Effector memory CD4-positive, alpha-beta T cell (primary cell): ENCODE results near the gene LCE1F.

Experiments
- DNase-seq, 3 donors: peaks; one replicate each; pipeline ENCODE4 v3.0.0-alpha.2; 2020
- H3K27ac ChIP-seq: 2 replicates; pipeline ENCODE4 v1.7.0; 2013; ENCODE audit warnings: mild to moderate bottlenecking, low read length, moderate library complexity; ENCODE audit not compliant: insufficient read depth, poor library complexity, severe bottlenecking
- H3K27me3 ChIP-seq: replicated peaks from 2 replicates; pipeline ENCODE4 v1.7.0; 2013; ENCODE audit warnings: mild to moderate bottlenecking, low read length; ENCODE audit not compliant: insufficient read depth, control insufficient read depth, poor library complexity, severe bottlenecking
- H3K36me3 ChIP-seq: 2 replicates; pipeline ENCODE4 v1.7.0; 2013; ENCODE audit warnings: mild to moderate bottlenecking, low read length, moderate library complexity; ENCODE audit not compliant: control insufficient read depth, insufficient read depth
- H3K4me1 ChIP-seq: 2 replicates; pipeline ENCODE4 v1.7.0; 2013; ENCODE audit warnings: low read length, mild to moderate bottlenecking; ENCODE audit not compliant: control insufficient read depth, insufficient read depth, poor library complexity, severe bottlenecking
- H3K4me3 ChIP-seq: 2 replicates; pipeline ENCODE4 v1.7.0; 2013; ENCODE audit warnings: low read length, low read depth, mild to moderate bottlenecking; ENCODE audit not compliant: insufficient read depth, poor library complexity, severe bottlenecking
- H3K9me3 ChIP-seq: 2 replicates; pipeline ENCODE4 v1.7.0; 2013; ENCODE audit warnings: mild to moderate bottlenecking, low read length, moderate library complexity; ENCODE audit not compliant: control insufficient read depth
- total RNA-seq, 3 donors: gene quantifications; one replicate each; lab custom pipeline; 2026; lab: John Stamatoyannopoulos, UW

LCE1F gene, protein sequence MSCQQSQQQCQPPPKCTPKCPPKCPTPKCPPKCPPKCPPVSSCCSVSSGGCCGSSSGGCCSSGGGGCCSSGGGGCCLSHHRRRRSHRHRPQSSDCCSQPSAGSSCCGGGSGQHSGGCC
- 0 reads per million in 3 donors for total RNA-seq

DNA sequence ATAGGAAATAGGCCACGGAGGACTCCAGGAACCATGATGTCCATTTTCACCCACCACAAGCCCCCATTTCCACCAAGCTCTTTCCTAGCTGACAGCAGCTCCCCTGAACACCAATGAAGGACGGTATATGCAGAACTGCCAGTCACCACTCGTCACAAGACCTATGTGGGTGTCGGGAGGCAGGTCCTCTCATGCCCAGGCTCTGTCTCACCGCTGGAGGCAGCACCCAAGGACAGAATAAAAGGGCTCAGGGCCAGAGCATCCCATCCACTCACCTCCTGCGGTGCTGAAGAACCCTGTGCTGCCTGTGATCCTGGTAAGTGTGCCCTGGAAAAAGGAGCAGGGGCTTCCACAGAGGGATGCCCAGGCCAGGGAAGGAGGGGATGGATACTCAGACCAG lies at the start of gene LCE1F:
Gene LCE1F (plus strand): TSS at position 266 of the 400 bp plus-strand sequence. CDS start 1,232 bp downstream, outside the sequence.
- DNase-seq: no peak
- Histone ChIP-seq H3K27ac (no peak within 1 kb of the TSS), H3K4me3 (no peak within 1 kb of the TSS), H3K9me3 (no peaks in the 10 kb centered on the region), H3K4me1 (no peaks in the 10 kb centered on the region), H3K36me3 (no peaks in the 10 kb centered on the region), H3K27me3 (peaks cover 4% of the 10 kb centered on the region)

DNA sequence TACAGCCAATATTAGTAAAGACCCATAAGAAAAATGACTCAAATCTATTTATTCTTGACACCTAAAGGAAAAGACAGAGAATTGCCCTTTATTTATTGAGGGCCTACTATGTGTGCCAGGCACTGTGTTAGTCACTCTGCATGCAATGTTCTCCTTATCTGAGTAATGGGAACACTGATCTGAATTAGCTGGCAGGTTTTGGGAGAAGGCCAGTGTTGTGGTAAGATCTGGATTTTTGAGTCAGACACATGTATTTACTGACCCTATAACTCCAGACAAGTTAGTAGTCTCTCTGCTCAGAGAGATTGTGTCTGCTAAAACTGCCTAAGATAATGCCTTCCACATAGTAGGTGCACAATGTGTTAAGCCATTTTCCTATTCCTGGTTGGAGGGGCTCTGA lies 49.7 kb upstream of the LCE1F start:
- H3K4me1 ChIP-seq: no peaks in the 10 kb centered on the region
- no peak overlapping the region for H3K4me3 ChIP-seq
- no peaks in the 10 kb centered on the region for H3K27me3 ChIP-seq
- no peak for DNase-seq
- no peaks in the 10 kb centered on the region for H3K36me3 ChIP-seq
- H3K9me3 ChIP-seq: no peaks in the 10 kb centered on the region
- no peak overlapping the region for H3K27ac ChIP-seq

DNA sequence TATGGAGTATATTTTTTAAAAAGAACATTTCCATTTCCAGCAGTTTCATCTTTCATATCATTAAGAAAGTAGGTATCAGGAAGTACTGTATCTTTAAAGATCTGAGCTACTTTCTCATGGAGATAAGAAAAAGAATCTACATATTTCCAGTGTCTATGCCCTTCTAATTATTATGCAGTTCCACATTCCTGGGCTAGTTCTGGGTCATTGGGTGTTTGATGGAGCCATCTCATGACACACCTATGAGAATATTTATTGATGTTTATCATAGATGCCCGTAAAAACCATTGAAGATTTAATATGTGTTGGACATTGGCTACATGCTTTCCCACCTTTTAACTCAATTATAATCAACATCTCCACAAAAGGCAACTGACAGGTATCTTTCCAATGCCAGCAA lies 46.0 kb upstream of the LCE1F start:
- Histone ChIP-seq H3K36me3 (no peaks in the 10 kb centered on the region), H3K9me3 (no peaks in the 10 kb centered on the region), H3K27me3 (no peaks in the 10 kb centered on the region), H3K4me1 (no peaks in the 10 kb centered on the region), H3K4me3 (no peak overlapping the region), H3K27ac (no peak overlapping the region)
- DNase-seq: no peak

DNA sequence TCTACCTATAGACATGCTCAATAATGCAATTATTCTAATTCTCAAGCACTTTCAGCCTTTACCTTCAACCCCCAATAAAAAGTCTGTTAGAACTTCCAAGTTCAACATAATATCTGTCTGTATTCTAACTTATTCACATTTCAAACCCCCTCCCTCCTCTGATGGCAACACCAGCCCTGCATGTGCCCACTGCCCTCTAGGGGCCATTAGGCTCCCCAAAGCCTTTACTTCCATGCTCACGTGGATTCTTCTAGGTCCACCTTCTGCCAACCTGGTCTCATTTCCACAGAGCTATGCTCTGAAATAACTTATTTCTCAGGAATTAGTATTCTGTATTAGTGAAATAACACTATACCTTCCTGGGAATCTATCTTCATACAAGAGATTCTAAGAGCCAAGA lies 39.3 kb upstream of the LCE1F start:
- no peaks in the 10 kb centered on the region for H3K36me3 ChIP-seq
- H3K9me3 ChIP-seq: no peaks in the 10 kb centered on the region
- H3K27me3 ChIP-seq: no peaks in the 10 kb centered on the region
- no peak overlapping the region for H3K4me3 ChIP-seq
- H3K27ac ChIP-seq: no peak overlapping the region
- DNase-seq: no peak
- H3K4me1 ChIP-seq: no peaks in the 10 kb centered on the region

DNA sequence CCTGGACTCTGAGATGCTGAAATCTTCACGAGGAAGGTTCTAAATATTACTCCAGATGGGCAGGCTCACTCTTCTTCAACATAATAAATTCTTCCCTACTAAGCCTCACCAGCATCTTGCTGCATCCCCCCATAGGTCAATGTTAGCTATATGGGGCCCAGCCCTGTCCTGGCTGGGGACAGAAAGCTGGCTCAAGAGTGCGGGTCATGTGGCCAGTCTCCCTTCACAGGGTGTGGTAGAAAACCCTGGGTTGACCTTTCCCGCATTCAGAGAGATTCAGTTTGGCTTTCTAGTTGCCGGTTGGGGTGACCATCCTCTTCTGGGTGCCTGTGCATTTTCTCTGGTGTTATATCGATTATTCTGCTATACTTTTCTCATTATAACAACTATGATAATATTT lies 36.9 kb upstream of the LCE1F start:
- Histone ChIP-seq H3K36me3 (no peaks in the 10 kb centered on the region), H3K27me3 (no peaks in the 10 kb centered on the region), H3K4me1 (no peaks in the 10 kb centered on the region), H3K27ac (no peak overlapping the region), H3K4me3 (no peak overlapping the region), H3K9me3 (no peaks in the 10 kb centered on the region)
- no peak for DNase-seq

DNA sequence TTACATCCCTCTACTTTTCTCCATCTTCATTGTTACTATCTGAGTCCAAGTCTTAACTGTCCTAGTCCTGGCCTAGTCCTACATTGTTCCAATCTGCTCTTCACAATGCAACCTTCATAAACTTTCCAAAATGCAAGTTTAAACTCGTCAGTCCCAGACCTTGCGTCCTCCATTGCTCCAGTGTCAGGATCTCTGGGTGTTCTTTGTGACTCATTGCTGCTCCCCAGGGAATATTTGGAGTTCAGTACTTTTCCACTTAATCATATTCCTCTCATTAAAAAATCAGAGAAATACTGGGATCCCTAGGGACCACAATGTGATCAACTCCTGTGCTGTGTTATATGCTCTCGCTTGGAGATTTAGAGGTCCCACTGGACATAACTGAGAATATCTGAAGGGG lies 35.1 kb upstream of the LCE1F start:
- H3K4me1 ChIP-seq: no peaks in the 10 kb centered on the region
- H3K27ac ChIP-seq: no peak overlapping the region
- H3K36me3 ChIP-seq: no peaks in the 10 kb centered on the region
- H3K4me3 ChIP-seq: no peak overlapping the region
- H3K27me3 ChIP-seq: no peaks in the 10 kb centered on the region
- no peaks in the 10 kb centered on the region for H3K9me3 ChIP-seq
- DNase-seq: no peak

DNA sequence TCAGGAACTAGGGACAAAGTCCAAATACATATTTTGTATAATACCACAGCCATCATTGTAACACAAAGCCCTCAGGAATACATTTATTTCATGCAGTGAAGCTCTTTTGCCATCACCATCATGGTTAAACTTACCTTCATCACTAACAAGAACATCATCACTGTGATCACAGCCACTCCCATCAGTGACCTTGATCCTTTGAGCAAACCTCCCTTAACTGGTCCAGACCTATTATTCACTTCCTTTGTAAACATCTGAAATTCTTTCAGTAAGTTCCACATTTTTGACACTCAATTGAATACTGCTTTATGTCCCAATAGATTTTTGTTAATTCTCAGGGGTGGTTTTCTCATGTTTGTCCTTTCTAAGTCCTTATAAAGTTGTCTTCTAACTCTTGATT lies 33.3 kb upstream of the LCE1F start:
- no peak for DNase-seq
- Histone ChIP-seq H3K27me3 (no peaks in the 10 kb centered on the region), H3K4me3 (no peak overlapping the region), H3K36me3 (no peaks in the 10 kb centered on the region), H3K4me1 (no peaks in the 10 kb centered on the region), H3K9me3 (no peaks in the 10 kb centered on the region), H3K27ac (no peak overlapping the region)

DNA sequence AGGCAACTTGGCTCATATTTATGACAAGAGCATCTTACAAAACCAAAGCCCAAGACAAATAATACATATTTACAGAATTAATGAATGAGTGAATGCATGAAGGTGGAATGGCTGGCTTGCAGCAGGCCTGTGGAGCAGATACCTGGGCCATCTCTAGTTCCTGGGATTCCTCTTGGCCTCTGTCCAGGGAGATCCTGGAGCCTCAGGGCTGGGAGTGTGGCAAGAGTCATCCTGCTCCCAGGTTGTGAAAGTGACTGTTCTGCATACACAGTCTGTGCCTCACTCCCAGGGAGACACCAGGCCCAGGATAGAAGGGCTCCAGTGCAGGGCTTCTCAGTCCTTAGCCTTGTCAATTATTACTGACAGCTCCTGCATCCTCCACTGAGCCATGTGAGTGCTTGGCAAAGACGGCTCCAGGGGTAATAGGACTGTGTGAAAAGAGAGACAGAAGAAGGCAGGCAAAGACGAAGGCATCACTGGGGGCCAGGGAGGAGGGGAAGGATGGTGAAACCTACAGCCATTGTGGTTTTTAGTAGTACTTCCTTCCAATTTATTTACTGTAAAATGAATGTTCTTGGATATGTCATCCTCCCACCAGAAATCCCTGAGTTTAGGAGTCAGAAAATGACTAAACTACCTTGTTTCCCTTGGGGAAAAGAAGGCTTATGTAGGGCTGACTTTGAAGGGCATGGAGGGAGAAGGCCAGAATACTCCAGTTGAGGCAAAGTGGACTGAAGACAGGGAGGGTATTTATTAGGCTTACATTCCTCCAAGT lies 31.4 kb upstream of the LCE1F start:
- Histone ChIP-seq H3K36me3 (no peaks in the 10 kb centered on the region), H3K27ac (no peak overlapping the region), H3K27me3 (no peaks in the 10 kb centered on the region), H3K4me1 (no peaks in the 10 kb centered on the region), H3K4me3 (no peak overlapping the region), H3K9me3 (no peaks in the 10 kb centered on the region)
- no peak for DNase-seq

DNA sequence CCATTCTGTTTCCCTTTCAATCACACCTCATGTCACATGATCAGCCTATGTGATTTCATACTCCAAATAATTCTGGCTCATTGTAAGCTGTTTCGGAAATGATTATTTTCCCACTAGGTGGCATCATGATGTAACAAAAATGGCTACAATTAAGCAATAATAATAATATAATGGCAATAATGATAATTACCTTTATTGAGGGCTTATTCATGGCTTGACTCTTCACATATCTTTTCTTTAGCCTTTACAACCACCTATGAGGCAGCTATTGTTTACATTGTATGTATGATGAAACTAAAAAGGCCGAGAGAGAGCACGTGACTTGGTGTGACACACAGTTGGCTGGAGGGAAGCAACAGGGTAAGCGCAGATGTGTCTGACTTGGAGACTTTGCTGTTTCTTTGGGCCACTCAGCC lies 29.6 kb upstream of the LCE1F start:
- Histone ChIP-seq H3K4me3 (no peak overlapping the region), H3K4me1 (no peaks in the 10 kb centered on the region), H3K9me3 (no peaks in the 10 kb centered on the region), H3K27ac (no peak overlapping the region), H3K36me3 (no peaks in the 10 kb centered on the region), H3K27me3 (peaks cover under 1% of the 10 kb centered on the region)
- DNase-seq: no peak

DNA sequence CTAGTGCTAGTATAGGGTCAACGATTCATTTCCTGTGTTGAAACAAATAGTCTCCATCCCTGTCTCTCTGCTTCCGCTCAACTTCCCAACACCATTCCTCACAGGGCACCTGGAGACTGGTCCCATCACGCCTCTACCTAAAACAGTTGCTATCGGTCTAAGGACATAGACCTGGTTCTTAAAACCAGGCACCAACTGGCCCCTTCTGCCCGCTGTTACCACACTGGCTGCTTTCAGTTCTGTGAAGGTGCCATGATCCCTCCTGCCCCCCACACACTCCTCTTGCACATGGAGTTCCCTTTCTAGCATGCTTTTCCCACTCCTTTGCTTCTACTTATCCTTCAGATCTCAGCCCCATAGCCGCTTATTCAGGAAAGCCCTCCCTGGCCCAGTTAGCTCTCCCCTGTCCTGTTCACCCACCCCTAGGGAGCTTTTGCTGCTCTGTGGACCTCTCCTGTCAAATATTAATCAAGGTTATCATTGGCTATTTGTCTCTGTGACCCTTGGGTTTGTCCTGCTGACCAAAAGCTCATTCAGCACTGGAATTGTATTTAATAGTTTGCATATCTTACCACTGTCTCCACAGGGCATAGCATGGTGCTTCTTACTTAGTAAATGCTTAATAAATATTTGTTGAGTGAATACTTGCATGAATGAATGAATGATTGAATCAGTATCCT lies 29.0 kb upstream of the LCE1F start:
- no peaks in the 10 kb centered on the region for H3K4me1 ChIP-seq

More for the DNA sequence above, 29.0 kb upstream of the LCE1F start:
- no peak overlapping the region for H3K27ac ChIP-seq
- H3K9me3 ChIP-seq: no peaks in the 10 kb centered on the region
- no peak overlapping the region for H3K4me3 ChIP-seq
- peaks cover 5% of the 10 kb centered on the region for H3K27me3 ChIP-seq
- DNase-seq: no peak
- no peaks in the 10 kb centered on the region for H3K36me3 ChIP-seq
